Lower leg skin (tissue), 3 donors: Measurements from ENCODE around the gene NCAM1.

ENCODE experiments used
- POLR2A ChIP-seq, 2 donors: fragments of 450-650 bp; IDR thresholded peaks; one replicate each; pipeline ENCODE4 v1.6.1; 2016 to 2017; ENCODE audit warnings: antibody characterized with exemption in 2 of 2, mild to moderate bottlenecking in 1 of 2, moderate library complexity in 1 of 2
- TF ChIP-seq, protein P1 (sequence below), 3 donors: fragments of 450-650 bp; IDR thresholded peaks; one replicate each; pipeline ENCODE4 v1.5.1; 2016; ENCODE audit warnings: antibody characterized with exemption in 3 of 3, mild to moderate bottlenecking in 3 of 3, moderate library complexity in 2 of 3

DNA sequence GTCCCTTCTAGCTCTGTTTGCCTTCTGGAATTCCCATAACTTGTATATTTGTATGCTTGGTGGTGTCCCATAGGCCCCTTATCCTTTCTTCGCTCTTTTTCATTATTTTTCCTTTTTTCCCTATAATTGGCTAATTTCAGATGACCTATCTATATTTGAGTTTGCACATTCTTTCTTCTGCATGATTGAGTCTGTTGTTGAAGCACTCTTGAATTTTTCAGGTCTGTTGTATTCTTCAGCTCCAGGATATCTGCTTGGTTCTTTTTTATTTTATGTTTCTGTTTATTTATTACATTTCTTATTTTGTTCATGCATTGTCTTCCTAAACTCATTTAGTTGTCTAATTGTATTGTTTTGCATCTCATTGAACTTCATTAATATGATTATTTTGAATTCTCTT is 28.0 kb downstream of the NCAM1 start:
- TF ChIP-seq, protein P1, sequence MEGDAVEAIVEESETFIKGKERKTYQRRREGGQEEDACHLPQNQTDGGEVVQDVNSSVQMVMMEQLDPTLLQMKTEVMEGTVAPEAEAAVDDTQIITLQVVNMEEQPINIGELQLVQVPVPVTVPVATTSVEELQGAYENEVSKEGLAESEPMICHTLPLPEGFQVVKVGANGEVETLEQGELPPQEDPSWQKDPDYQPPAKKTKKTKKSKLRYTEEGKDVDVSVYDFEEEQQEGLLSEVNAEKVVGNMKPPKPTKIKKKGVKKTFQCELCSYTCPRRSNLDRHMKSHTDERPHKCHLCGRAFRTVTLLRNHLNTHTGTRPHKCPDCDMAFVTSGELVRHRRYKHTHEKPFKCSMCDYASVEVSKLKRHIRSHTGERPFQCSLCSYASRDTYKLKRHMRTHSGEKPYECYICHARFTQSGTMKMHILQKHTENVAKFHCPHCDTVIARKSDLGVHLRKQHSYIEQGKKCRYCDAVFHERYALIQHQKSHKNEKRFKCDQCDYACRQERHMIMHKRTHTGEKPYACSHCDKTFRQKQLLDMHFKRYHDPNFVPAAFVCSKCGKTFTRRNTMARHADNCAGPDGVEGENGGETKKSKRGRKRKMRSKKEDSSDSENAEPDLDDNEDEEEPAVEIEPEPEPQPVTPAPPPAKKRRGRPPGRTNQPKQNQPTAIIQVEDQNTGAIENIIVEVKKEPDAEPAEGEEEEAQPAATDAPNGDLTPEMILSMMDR (IDR thresholded peaks at IDR 0.05): no peak
- no peak for TF ChIP-seq POLR2A (IDR thresholded peaks at IDR 0.05)
